Astrocyte of the spinal cord (primary cell): Measurements from ENCODE around the gene ZNF483.

Source experiments
- DNase-seq: peaks from one replicate; pipeline ENCODE4 v3.0.0; 2011; ENCODE audit warnings: low read depth, low spot score
- H3K4me3 ChIP-seq: 2 replicates; pipeline ENCODE4 v1.5.1; 2011; ENCODE audit warnings: low read depth, mild to moderate bottlenecking, low read length, moderate library complexity
- in situ Hi-C: cut with HindIII; loops from 2 replicates; pipeline ENCODE4 v1.10.0; 2017; ENCODE audit warnings: low sequenced_read_pairs
- TF ChIP-seq, protein P1 (sequence below): IDR thresholded peaks from 2 replicates; pipeline ENCODE4 v1.5.1; 2012; ENCODE audit warnings: low read depth, mild to moderate bottlenecking, low read length, inconsistent platforms

Gene ZNF483

DNA sequence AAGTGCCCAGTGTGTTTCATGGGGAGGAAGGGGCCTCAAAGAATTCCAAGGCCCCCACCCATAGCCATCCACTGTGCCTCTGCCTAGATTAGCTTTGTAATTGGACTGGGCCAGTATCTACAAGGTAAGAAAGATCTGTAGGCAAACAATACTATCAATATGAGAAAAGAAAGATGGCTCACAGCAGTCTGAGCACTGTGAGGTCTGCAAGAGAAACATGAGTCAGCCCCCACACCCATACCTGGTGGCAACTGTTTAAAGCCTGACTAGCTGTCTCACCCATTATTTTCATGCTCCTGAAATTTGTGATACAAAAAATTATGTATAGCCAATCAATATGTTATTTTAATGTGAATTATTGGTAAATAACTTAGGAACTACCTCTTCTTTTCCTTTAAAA, 10.0 kb upstream of the ZNF483 start:
- in situ Hi-C loops: no loop called here
- H3K4me3 ChIP-seq: no peak overlapping the region
- TF ChIP-seq, protein P1, sequence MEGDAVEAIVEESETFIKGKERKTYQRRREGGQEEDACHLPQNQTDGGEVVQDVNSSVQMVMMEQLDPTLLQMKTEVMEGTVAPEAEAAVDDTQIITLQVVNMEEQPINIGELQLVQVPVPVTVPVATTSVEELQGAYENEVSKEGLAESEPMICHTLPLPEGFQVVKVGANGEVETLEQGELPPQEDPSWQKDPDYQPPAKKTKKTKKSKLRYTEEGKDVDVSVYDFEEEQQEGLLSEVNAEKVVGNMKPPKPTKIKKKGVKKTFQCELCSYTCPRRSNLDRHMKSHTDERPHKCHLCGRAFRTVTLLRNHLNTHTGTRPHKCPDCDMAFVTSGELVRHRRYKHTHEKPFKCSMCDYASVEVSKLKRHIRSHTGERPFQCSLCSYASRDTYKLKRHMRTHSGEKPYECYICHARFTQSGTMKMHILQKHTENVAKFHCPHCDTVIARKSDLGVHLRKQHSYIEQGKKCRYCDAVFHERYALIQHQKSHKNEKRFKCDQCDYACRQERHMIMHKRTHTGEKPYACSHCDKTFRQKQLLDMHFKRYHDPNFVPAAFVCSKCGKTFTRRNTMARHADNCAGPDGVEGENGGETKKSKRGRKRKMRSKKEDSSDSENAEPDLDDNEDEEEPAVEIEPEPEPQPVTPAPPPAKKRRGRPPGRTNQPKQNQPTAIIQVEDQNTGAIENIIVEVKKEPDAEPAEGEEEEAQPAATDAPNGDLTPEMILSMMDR: no peak
- no peak for DNase-seq

DNA sequence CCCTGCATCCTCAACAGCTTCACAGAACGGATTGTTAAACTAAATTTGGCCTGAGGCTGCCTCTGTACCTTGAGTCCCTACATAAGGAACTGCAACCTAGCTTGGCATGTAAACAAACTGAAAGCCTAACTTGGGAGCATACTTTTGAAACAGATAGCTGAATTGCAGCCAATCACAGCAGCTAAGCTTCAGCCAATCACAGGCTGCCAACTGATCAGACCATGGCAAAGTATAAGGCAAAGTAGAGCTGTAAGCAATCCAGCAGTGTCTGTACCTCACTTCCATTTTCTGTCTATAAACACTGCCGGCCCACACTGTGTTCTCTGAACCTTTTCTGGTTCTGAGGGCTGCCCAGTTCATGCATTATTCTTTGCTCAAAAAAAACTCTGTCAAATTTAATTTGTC, 8.9 kb upstream of the ZNF483 start:
- no peak for DNase-seq
- H3K4me3 ChIP-seq: no peak overlapping the region
- TF ChIP-seq, protein P1: no peak
- in situ Hi-C loops: no loop called here

DNA sequence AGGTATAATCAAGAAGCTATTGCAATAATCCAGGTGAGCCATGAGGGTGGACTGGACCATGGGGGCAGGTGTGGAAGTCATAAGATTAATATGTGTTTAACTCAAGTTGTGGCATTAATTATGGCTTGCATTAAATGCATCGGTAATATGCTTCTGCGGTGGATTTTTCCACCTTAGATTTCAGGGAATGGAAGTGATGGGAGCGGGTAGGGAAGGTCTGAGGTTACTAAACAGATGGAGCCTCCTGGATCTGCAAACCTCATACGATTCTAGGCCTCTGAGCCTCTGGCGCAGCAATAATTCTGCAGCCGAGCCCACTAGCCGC, 286 bp upstream of the ZNF483 start:
- peak overlapping the region; percentile 61 for H3K4me3 ChIP-seq
- DNase-seq: no peak
- in situ Hi-C loops: no loop called here
- TF ChIP-seq, protein P1: no peak

DNA sequence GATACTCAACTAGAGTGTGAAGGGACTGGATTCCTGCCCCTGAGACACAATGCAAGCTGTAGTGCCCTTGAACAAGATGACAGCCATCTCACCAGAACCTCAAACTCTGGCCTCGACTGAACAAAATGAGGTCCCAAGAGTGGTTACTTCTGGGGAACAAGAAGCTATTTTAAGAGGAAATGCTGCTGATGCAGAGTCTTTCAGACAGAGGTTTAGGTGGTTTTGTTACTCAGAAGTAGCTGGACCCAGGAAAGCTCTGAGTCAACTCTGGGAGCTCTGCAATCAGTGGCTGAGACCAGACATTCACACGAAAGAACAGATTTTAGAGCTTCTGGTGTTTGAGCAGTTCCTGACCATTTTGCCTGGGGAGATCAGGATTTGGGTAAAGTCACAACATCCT, 2.4 kb downstream of the ZNF483 start:
- TF ChIP-seq, protein P1: no peak

DNA sequence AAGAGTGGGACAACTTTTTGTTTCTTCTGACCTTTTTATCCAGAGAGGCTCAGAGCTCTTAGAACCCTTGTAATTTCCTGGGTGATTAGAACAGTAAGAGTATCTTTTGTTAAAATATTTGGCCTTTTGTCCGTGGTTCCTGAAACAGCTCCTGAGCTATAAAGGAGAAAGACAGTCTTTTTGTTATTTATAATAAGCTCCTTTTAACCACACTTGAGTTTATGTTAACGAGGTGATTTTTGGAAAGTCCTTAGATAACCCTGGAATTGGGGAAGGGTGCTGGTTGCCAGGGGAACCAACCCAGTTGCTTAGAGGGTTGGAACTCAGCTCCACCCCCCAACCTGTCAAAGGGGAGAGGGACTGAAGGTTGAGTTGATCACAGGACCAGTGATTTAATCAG, 4.8 kb downstream of the ZNF483 start:
- no peak for DNase-seq
- TF ChIP-seq, protein P1: no peak
- H3K4me3 ChIP-seq: no peak overlapping the region
- in situ Hi-C loops: no loop called here

More for the DNA sequence above, 2.4 kb downstream of the ZNF483 start:
- no peak for DNase-seq
- in situ Hi-C loops: no loop called here
- no peak overlapping the region for H3K4me3 ChIP-seq

DNA sequence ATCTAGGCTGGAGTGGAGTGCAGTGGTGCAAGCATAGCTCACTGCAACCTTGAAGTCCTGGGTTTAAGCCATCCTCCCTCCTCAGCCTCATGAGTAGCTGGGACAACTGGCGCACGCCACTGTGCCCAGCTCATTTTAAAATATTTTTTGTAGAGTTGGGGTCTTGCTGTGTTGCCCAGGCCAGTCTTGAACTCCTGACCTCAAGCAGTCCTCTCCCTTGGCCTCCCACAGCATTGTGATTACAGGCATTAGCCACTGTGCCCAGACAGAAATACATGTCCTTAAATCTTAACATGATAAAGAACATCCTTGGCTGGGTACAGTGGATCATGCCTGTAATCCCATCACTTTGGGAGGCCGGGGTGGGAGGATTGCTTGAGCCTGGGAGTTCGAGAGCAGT, 6.7 kb downstream of the ZNF483 start:
- in situ Hi-C loops: no loop called here
- no peak for DNase-seq
- TF ChIP-seq, protein P1: no peak
- no peak overlapping the region for H3K4me3 ChIP-seq
